Medulla oblongata (tissue), 1 donor: ENCODE measurements around the gene MCM5.
A peak's percentile ranks its signal among the peaks of the same experiment; 100 is the strongest.
"Not testable (repeated sequence)": the region's sequence is repeated elsewhere in the genome, so short reads cannot be mapped to it uniquely, and the experiment has no call there.

Experiments
- DNase-seq: peaks from one replicate; pipeline ENCODE4 v3.0.0-alpha.2; 2015; ENCODE audit errors: extremely low spot score

Gene MCM5

DNA sequence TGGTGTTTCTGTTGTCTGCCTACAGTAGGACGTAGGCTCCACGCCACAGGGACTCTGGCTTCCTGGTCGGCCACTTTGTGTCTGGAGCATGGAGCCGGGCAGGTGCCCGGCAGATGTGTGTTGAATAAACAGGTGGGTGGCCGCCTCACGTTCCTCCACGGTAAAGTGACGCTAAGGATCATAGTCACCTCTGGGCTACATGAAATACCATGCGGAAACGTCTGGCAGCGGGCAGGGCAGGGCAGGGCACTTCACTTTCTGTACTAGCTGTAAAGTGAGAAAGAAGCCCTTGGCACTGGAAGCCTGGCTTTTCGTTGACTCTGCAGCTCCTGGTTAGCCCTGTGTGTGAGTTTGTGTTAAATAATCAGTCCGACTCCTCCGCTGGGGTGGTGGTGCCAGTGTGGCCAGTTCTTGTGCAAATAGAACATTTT, 52.4 kb downstream of the MCM5 start:
- no peak for DNase-seq

DNA sequence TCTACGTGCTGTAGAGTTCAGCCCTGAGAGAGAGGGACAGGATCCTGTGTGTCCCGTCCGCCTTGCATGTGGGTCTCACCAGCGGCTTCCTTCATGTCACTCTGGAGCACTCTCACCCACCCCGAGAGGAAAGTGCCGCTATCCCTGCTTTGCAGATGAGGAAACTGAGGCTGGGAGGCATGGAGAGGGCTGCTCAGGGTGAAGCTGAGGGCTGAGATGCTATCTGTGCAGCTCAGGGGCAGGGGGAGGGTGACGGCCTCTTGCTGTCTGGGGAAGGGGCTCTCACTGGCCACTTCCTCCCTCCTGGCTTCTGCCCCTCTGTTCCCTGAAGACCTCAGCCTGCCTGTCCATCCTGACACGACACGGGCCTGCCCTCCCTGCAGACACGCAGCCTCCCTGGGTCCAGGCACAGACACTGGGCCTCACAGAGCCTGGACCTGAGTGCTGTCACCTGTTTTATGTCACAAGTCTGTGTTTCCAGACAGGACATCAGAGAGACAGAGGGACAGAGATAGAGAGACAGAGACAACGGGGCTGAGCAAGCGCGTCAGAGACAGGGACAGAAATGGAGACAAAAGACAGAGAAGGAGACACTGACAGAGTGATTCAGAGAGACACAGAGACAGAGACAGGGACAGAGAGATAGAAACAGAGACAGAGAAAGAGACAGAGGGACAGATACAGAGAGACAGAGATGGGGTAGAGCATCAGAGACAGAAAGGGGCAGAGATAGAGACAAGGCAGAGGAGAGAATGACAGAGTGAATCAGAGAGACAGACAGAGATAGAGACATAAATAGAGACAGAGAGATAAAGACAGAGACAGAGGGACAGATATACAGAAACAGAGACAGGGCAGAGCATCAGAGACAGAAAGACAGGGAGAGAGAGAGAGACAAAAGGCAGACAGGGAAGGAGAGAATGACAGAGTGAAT, 53.1 kb downstream of the MCM5 start:
- DNase-seq: no peak

DNA sequence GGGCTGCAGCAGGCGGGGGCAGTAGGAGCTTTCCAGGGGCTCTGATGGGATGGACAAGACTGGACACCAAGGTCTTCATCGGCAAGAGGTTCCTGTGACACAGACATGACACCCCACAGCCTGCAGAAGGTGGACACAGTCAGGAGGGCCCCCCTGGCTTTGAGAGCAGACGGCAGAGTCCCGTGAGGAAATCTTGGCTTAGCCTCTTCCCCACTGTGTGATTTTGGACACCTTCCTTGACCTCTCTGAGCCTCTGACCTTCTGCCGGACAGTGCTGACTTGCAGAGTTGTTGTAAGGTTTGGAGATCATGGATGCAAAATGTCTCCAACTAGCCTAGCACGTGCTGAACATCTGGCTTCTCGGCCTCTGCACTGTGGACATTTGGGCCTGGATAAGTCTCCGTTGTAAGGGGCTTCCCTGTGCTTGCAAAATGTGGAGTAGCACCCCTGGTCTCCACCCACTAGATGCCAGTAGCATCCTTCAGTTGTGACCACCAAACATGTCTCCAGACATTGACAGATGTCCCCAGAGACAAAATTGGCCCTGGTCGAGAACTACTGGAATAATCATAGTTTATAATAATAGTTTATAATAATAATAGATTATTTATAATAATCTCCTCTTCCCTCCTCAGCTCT, 54.6 kb downstream of the MCM5 start:
- DNase-seq: peak; percentile 33

DNA sequence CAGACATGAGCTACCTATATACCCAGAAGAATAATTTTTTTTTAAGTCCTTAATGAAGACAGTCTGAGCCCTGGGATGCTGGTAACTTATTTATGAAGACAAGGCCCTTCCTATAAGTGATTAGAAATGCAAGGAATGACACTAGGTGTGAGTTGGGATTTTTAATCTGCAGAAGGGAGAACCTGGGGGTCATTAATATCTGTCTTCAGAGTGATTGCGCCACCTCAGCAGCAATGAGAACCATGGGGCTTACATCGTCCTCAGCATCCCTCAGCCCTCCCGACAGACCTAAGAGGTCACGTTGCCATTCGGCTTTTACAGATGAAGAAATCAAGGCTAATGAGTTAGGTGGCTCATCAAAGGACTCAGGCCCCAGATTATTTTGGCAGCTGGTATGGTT, 55.6 kb downstream of the MCM5 start:
- no peak for DNase-seq

DNA sequence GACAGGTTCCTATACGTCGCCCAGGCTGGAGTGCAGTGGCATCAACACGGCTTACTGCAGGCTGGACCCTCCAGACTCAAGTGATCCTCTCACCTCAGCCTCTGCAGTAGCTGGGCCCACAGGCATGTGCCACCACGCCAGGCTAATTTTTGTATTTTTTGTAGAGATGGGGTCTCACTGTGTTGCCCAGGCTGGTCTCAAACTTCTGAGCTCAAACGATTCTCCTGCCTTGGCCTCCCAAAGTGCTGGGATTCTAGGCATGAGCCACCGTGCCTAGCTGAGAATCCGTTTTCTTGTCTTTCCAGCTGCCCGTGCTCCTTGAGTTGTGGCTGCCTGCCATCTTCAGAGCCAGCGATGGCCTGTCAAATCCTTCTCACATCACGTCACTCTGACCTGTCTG, 56.8 kb downstream of the MCM5 start:
- DNase-seq: no peak

DNA sequence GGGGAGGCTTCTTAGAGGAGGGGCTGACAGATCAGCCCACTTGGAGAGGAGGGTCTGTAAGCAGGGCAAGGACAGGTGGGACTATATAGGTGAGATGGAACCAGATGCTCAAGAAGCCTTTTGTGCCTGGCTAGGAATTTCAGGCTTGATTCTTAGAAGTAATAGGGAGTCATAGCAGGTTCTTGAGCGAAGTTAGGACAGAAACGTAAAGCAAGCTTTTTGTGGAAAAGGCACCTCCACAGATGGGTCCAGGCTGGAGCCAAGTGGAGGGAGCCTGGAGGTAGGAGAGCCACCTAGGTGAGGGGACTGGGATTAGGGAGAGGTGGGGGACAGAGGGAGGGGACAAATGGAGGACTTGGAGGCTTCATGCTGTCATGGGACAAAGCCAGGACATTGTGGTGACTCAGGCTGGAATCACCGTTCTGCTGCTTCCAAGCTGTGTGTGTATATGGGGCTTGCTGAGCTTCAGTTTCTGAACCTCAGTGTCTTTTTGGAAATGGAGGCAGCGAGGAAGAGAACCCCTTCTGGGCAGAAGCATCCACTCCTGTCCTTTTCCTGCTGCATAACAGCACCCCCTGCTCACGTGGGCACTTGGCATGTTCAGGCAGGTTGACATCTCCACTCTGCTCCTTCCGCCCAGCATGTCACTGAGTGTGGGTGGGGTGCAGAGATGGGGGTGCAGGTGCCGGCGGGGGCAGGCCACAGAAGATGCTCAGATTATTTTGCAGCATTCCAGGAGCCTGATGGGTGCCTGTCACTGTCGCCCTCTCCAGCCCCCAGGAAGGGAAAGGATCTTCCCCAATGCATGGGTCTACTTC, 58.0 kb downstream of the MCM5 start:
- no peak for DNase-seq

DNA sequence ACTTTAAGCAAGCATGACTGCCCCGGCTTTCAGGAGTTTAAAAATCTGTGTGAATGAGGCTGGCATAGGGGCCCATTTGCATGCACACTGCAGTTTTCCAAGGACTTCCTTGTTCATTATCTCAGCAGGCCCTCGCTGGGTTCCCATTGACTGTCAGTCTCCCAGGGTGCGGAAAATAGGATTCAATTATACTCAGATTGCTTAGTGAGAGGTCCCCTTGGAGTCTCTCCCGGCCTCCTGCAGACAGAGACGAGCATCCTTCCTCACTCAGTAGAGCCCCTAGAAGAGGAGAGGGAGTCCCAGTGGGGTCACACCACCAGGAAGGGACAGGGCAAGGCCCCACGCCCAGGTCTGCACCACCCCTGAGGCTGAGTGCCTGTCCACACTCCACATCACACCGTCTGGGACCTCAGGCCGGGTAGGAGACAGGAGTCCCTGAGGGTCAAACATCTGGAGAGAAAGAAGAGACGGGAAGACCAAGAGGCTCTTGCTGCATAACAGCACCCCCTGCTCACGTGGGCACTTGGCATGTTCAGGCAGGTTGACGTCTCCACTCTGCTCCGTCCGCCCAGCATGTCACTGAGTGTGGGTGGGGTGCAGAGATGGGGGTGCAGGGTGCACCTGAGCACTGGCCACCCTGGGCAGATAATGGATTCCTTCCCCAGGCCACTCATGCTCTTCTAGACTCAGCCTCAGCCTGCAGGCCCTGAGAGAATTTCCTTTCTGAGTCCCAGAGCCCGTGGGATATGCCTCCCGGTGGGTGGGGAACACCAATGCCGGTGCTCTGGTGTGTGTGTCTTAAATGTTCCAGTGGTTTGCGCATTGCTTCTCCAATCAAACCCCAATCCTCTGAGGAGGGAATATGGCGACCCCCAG, 58.8 kb downstream of the MCM5 start:
- DNase-seq: no peak

DNA sequence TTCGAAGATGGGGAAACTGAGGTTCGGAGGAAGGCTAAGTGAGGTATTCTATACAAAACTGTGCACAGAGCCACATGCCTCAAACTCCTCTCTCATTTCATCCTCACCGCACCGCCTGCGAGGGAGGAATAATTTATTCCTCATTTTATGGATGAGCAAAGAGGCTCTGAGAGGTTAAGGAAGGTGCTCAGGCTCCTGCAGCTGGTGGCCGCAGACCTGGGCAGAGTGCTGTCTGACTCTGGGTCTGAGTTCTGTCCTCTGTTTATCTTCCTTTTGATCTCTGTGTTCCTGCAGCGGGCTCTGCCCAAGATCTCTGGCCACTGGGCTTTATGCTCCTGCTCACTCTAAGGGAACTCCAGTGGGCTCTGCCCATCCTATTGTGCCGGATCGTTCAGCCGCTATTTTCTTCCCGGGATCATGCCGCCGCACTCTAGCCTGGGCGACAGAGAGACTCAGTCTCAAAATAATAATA, 59.5 kb downstream of the MCM5 start:
- DNase-seq: no peak

DNA sequence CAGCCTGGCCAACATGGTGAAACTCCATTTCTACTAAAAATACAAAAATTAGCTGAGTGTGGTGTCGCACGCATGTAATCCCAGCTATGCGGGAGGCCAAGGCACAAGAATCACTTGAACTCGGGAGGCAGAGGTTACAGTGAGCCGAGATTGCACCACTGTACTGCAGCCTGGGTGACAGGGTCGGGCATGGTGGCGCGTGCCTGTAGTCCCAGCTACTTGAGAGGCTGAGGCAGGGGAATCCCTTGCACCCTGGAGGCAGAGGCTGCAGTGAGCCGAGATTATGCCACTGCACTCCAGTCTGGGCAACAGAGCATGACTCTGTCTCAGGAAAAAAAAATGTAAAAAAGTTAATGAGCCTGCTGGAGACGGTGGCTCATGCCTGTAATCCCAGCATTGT, 60.0 kb downstream of the MCM5 start:
- not testable (repeated sequence) for DNase-seq

DNA sequence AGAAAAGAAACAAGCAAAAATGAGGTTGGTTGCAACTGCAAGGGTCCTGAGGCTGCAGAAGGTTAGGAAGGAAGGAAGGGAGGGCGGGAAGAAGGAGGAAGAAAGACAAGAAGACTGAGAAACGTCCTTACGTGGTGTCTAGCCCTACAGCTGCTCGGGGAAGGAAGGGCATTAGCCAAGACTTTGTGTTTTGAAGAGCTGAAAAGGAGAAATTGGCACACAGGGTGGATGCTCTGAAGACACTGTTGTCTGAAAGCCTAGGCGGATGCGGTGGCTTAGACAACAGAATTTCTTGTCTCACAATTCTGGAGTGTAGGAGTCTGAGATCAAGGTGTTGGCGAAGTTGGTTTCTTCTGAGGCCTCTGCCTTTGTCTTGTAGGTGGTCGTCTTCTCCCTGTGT, 60.7 kb downstream of the MCM5 start:
- DNase-seq: no peak

DNA sequence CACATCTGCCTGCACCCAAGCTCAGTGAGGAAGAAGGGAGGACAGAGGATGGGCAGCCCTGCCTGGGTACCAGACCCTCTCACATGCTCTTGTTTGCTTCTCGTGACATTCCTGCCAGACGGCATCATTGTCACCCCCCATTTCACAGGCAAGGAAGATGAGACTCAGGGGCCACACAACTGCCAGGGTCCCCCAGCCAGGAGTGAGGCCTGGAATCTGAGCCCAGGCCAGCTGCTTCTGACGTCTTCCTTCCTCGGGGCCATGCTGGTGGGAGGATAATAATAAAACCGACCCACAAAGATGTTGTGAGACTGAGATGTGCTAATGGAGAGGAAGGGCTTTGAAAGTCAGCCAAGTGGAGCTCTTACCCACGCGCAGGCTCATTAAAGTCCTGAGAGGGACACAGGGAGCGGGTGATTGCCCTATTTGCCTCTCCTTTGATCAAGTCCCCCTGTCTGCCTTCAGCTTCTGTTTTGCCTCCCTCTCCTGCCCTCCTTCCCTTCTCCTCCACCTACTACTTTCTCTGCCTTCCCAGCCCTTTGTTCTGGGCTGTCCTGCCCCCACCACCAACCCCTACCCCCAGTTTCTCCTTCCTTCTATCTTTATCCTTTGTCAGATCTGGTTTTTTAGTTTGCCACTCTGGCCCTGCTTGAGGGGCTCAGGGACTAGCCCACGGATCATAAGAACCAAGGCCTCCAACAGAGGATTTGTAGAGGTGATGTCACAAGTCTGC, 62.7 kb downstream of the MCM5 start:
- no peak for DNase-seq

DNA sequence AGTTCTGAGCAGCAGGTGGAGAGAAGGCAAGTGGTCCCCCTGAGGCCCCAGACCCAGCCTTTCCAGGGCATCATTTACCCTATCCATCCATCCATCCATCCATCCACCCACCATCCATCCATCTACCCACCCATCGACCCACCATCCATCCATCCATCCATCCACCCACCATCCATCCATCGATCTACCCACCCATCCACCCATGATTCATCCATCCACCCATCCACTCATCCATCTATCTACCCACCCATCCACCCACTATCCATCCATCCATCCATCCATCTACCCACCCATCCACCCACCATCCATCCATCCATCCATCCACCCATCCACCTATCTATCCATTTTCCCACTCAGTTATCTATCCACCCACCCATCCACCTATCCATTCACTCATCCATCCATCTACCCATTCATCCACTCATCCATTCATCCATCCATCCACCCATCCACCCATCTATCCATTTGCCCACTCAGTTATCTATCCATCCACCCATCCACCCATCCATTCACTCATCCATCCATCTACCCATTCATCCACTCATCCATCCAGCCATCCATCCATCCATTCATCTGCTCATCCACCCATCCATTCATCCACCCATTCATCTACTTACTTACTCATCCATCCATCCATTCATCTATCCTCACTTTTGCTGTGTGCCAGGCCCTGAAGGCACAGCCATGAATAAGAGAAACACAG, 63.4 kb downstream of the MCM5 start:
- DNase-seq: no peak

DNA sequence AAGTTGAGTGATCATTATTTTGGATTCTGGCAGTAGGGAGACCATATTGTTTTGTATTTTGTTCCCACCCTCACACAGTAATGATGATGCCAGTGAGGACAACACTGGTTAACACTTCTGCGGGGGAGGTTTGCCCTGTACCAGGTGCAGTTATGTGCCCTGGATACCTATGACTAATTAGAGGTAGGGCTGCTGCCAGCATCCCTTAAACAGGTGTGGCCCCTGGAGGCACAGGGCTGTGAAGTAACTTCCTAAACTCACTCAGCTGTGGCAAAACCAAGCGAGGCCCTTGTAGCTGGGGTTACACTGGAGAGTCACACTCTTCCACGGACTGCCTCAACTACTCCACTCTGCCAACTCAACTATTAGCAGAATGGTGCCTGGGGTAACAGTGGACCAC, 64.5 kb downstream of the MCM5 start:
- no peak for DNase-seq

DNA sequence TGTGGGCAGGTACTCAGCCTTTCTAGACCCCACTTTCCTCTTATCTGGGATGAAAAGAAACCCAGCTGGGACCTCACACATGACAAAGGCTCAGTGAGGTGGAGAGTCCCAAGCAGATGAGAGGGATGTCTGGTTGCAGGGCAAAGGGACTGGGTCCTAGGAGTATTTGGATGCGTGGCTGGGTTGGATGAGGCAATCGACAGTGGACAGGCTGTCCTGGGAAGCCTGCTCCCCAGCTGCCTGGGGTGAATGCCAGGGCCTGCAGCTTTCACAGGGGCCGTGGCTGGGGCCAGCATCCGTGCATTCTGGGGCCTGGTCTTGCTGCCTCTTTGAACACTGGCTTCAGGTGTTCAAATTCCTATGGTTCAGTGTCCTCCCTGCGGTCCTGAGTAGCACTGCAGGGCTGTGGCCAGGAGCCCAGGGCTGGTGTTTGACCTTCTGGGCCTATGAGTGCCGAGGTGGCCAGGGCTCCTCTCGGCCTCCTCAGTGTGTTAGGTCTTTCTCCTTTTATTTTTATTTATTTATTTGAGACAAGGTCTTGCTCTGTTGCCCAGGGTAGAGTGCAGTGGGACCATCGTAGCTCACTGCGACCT, 65.3 kb downstream of the MCM5 start:
- no peak for DNase-seq

DNA sequence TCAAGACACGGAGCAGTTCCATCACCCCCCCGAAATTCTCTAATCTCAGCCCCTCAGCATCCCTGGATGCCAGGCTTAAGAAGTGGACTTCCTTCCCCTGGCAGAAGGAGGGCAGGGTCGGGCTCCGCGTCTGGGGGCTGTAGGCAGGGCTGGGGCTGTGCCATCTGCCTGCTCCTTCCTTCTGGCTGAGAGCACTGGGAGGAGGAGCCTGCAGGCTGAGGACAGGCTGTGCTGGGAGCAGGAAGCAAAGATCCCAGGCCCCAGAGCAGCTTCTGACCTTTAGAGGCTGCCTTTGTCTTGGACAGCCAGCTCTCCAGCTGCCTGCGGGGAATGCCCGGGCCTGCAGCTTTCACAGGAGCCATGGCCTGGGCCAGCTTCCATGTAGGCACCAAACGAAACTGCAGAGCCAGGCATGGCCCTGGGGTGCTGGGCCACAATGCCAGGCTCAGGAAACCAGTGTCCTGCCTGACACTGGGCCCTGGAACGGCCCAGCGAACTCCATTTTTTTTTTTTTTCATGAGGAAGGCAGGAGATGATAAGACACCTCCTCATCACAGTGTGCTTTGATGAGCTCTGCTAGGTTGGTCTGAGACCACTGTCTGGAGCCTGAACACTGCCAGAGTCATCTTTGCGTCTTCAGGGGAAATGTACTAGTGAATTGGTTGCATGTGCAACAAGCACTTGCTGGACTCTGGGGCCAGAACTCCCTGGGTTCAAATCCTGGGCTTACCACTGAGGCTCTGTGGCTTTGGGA, 67.9 kb downstream of the MCM5 start:
- peak; percentile 83 for DNase-seq

DNA sequence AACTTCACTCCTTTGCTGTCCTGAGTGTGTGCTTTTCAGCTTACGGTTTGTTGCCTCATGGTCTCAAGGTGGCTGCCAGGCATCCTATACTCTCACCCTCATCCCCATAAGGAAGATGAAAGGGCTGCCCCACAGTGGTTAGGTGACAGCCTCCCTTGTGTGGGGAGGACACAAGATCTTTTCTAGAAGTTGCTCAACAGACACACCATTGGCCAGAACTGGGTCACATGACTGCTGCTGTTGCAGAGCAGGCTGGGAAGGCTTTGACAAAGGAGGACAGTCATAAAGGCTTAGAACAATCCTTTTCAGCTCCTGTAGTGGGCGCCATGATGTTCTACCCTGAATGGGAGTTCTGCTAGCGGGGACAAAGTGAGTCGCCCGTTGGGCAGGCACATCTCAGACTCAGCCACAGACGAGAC, 71.0 kb downstream of the MCM5 start:
- no peak for DNase-seq

DNA sequence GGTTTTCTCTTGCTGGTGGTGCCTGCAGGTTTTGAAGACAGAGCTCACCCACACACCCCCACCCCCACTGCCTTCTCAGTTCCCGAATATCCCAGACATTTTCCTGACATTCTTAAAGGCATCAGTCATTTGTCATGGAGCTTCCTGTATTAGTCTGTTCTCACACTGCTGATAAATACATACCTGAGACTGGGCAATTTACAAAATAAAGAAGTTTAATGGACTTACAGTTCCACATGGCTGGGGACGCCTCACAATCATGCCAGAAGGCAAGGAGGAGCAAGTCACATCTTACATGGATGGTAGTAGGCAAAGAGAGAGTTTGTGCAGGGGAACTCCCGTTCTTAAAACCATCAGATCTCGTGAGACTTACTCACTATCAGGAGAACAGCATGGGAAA, 71.6 kb downstream of the MCM5 start:
- not testable (repeated sequence) for DNase-seq

DNA sequence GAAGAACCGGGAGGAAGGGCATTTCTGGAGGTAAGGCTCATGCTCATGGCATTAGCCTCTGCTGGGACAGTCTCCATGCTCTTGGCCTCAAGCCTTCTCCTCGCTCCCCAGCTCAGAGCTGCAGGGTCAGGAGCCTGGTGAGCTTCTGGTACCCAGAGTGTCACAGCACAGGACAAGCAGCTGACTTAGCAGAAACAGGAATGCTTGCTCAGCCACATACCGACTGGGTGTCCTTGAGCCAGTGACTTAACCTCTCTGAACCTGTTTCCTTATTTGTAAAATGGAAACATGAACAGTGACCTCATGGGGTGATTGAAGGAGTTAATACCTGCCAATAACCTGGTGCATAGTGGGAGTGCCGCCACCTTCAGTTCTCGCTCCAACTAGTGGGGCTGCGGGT, 72.5 kb downstream of the MCM5 start:
- DNase-seq: no peak

DNA sequence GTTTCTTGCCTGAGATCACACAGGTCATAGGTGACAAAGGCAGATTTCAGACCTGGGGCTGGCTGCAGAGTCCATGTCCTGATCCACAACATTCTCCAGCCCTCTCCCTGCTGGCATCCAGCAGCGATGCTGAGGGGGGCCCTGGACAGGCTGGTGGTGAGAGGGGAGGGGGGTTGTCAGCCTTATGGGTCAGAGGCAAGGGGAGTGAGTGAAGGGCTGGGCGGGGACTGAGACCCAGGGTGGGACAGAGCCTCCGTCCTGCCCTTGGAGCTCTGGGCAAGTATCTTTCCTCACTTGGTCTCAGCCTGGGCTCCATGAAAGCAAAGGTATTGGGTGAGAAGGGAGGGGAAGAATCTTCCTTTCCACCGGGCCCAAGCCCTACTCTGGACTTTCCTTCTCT, 74.0 kb downstream of the MCM5 start:
- no peak for DNase-seq
